GM23338 (cell line): Measurements from ENCODE around the gene CCDC186. TPM values are rescaled to one million over a fixed set of nuclear protein-coding genes. Genes with fewer than 3 reads are reported as not detected.

Source experiments
- ATAC-seq: fragments of 200-7000 bp; cut with Tn5 transposase; 3 replicates; pipeline ENCODE4 v1.9.1; 2020
- DNase-seq: peaks from one replicate; pipeline ENCODE4 v3.0.0-alpha.2; 2015; ENCODE audit warnings: low spot score
- H2AFZ ChIP-seq: fragments of 200-600 bp; sonication (generic); 2 replicates; pipeline ENCODE4 v1.8.0; 2016; ENCODE audit warnings: antibody characterized with exemption, mild to moderate bottlenecking, moderate library complexity
- H3F3A ChIP-seq: fragments of 200-600 bp; sonication (generic); replicated peaks from 2 replicates; pipeline ENCODE4 v1.8.0; 2017; ENCODE audit warnings: antibody characterized with exemption, mixed run types, low read depth
- H3K27ac ChIP-seq: fragments of 200-600 bp; sonication (generic); 2 replicates; pipeline ENCODE4 v1.6.1; 2016; ENCODE audit warnings: low read depth
- H3K27me3 ChIP-seq: fragments of 200-600 bp; sonication (generic); 2 replicates; pipeline ENCODE4 v1.8.0; 2016; ENCODE audit warnings: mild to moderate bottlenecking, mixed run types, moderate library complexity; ENCODE audit not compliant: insufficient read depth
- H3K36me3 ChIP-seq: fragments of 200-600 bp; sonication (generic); 2 replicates; pipeline ENCODE4 v1.8.0; 2016; ENCODE audit warnings: mild to moderate bottlenecking; ENCODE audit not compliant: insufficient read depth
- H3K4me1 ChIP-seq: fragments of 200-600 bp; sonication (generic); 2 replicates; pipeline ENCODE4 v1.8.0; 2016; ENCODE audit warnings: mild to moderate bottlenecking, moderate library complexity; ENCODE audit not compliant: insufficient read depth
- H3K4me2 ChIP-seq: fragments of 200-600 bp; sonication (generic); 2 replicates; pipeline ENCODE4 v1.7.1; 2017; ENCODE audit warnings: mixed run types
- H3K4me3 ChIP-seq: fragments of 200-600 bp; sonication (generic); 2 replicates; pipeline ENCODE4 v1.6.1; 2016; ENCODE audit warnings: mixed run types
- H3K79me2 ChIP-seq: fragments of 200-600 bp; sonication (generic); replicated peaks from 2 replicates; pipeline ENCODE4 v1.8.0; 2017; ENCODE audit warnings: mild to moderate bottlenecking; ENCODE audit not compliant: insufficient read depth
- H3K9me2 ChIP-seq: fragments of 200-600 bp; sonication (generic); 2 replicates; pipeline ENCODE4 v1.8.0; 2017; ENCODE audit not compliant: insufficient read depth
- H4K20me1 ChIP-seq: fragments of 200-600 bp; sonication (generic); replicated peaks from 2 replicates; pipeline ENCODE4 v1.8.0; 2017; ENCODE audit warnings: mild to moderate bottlenecking; ENCODE audit not compliant: insufficient read depth
- H3K27ac Mint-ChIP-seq: 2 replicates; pipeline ENCODE4 v1.8.0; 2020; ENCODE audit warnings: inconsistent platforms, mild to moderate bottlenecking, moderate library complexity, mixed read lengths
- H3K27me3 Mint-ChIP-seq: 3 replicates; pipeline ENCODE4 v1.8.0; 2022; ENCODE audit warnings: low read depth, mild to moderate bottlenecking, moderate library complexity, mixed read lengths, inconsistent platforms; ENCODE audit not compliant: insufficient read depth, poor library complexity
- H3K36me3 Mint-ChIP-seq: 3 replicates; pipeline ENCODE4 v1.8.0; 2021; ENCODE audit warnings: low read depth, mild to moderate bottlenecking, inconsistent platforms, moderate library complexity, mixed read lengths
- H3K4me1 Mint-ChIP-seq: 3 replicates; pipeline ENCODE4 v1.8.0; 2020; ENCODE audit warnings: mild to moderate bottlenecking, inconsistent platforms, mixed read lengths
- H3K4me3 Mint-ChIP-seq: 3 replicates; pipeline ENCODE4 v1.8.0; 2021; ENCODE audit warnings: moderate library complexity, mild to moderate bottlenecking, inconsistent platforms, mixed read lengths
- H3K9me3 Mint-ChIP-seq: 3 replicates; pipeline ENCODE4 v1.8.0; 2020; ENCODE audit warnings: moderate library complexity, mild to moderate bottlenecking, inconsistent platforms, mixed read lengths
- CREB1 ChIP-seq: fragments of 250-450 bp; sonication (Bioruptor Pico); IDR thresholded peaks from 2 replicates; pipeline ENCODE4 v1.5.0; 2020; ENCODE audit warnings: low read depth, mild to moderate bottlenecking, moderate library complexity
- EZH2phosphoT487 ChIP-seq: fragments of 200-600 bp; sonication (generic); IDR thresholded peaks from one replicate; pipeline ENCODE4 v1.8.1; 2018; ENCODE audit warnings: antibody characterized with exemption; ENCODE audit not compliant: unreplicated experiment
- JUNB ChIP-seq: IDR thresholded peaks from one replicate; pipeline ENCODE4 v1.6.1; 2016; ENCODE audit warnings: antibody characterized with exemption; ENCODE audit not compliant: unreplicated experiment
- NANOG ChIP-seq: IDR thresholded peaks from 2 replicates; pipeline ENCODE4 v1.6.1; 2016; ENCODE audit warnings: antibody characterized with exemption, borderline replicate concordance
- POLR2AphosphoS5 ChIP-seq: IDR thresholded peaks from 2 replicates; pipeline ENCODE4 v1.6.1; 2016; ENCODE audit warnings: antibody characterized with exemption, low read depth
- STAT1 ChIP-seq: IDR thresholded peaks from one replicate; pipeline ENCODE4 v1.6.1; 2016; ENCODE audit warnings: antibody characterized with exemption; ENCODE audit not compliant: unreplicated experiment
- ZNF114 ChIP-seq: fragments of 250-450 bp; sonication (Bioruptor Pico); IDR thresholded peaks from 2 replicates; pipeline ENCODE4 v1.5.0; 2020; ENCODE audit warnings: mild to moderate bottlenecking, moderate library complexity
- ZNF331 ChIP-seq: fragments of 250-450 bp; sonication (Bioruptor Pico); IDR thresholded peaks from 2 replicates; pipeline ENCODE4 v1.5.0; 2020; ENCODE audit warnings: low read depth, mild to moderate bottlenecking, moderate library complexity
- polyA plus RNA-seq: library from polyadenylated mRNA; unstranded; fragments of >200 nt; fragmentation: Nextera tagmentation; extraction: Ambion mirVana; gene quantifications from 2 replicates; pipeline ENCODE4 v1.2.1, GENCODE V29; 2016
- total RNA-seq: library from RNA; depleted of rRNA; stranded (reverse); fragments of >200 nt; shearing (Covaris generic); gene quantifications from 2 replicates; pipeline ENCODE4 v1.2.3, GENCODE V29; 2014
- TF ChIP-seq, protein P1 (sequence below), 2 experiments: fragments of 200-600 bp in 1 of 2; sonication (generic) in 1 of 2; conservative IDR thresholded peaks; 2 replicates each; pipeline versions ENCODE4 v1.5.1 to v1.6.1; 2016 to 2017; ENCODE audit warnings: antibody characterized with exemption in 2 of 2, low read depth in 2 of 2, mild to moderate bottlenecking in 2 of 2, moderate library complexity in 1 of 2

The CCDC186 gene
- total and polyA plus RNA-seq, 2 experiments from 2014 or later: 24.2 to 50.7 TPM

DNA sequence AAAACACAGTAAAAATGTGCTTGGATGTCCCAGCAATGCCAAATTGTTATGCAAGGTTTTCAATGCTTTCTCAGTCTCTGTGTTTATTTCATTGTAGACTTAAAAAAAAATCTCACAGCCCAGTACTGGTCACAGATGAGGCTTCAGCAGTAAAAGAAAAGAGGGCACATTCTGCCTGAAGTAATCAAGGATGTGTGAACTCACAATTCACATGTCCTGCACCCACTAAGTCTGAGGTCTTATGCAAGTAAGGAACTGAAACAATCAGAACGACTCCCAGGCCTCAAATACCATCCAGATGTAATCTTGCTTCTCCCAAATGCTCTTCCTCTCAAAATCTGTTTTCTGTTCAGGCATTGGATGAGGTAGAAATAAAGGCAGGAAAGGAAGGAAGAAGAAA is 96.7 kb downstream of the CCDC186 start (continued):
- no peak for TF ChIP-seq CREB1 (CRISPR knock-in tag)
- TF ChIP-seq POLR2AphosphoS5: no peak
- no peak for TF ChIP-seq EZH2phosphoT487
- no peak for TF ChIP-seq NANOG
- TF ChIP-seq, protein P1, sequence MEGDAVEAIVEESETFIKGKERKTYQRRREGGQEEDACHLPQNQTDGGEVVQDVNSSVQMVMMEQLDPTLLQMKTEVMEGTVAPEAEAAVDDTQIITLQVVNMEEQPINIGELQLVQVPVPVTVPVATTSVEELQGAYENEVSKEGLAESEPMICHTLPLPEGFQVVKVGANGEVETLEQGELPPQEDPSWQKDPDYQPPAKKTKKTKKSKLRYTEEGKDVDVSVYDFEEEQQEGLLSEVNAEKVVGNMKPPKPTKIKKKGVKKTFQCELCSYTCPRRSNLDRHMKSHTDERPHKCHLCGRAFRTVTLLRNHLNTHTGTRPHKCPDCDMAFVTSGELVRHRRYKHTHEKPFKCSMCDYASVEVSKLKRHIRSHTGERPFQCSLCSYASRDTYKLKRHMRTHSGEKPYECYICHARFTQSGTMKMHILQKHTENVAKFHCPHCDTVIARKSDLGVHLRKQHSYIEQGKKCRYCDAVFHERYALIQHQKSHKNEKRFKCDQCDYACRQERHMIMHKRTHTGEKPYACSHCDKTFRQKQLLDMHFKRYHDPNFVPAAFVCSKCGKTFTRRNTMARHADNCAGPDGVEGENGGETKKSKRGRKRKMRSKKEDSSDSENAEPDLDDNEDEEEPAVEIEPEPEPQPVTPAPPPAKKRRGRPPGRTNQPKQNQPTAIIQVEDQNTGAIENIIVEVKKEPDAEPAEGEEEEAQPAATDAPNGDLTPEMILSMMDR (conservative IDR thresholded peaks at IDR 0.05; ENCODE audit: low read depth in 2 of 2): no peak

DNA sequence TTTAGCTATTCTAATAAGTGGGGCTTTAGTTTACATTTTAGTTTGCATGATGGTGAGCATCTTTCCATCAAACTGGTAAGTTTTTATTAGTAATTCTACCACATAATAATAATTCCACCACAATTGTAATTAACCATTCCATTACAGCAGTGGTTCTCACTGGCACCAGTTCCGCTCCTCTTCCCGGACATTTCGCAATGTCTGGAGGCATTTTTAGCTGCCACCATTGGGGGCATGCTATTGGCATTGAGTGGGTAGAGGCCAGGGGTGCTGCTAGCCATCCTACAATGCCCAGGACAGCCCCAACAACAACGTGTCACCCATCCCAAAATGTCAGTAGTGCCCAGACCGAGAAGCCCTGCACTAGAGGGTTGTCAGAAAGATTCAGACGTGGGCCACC is 98.9 kb downstream of the CCDC186 start:
- Mint-ChIP-seq H3K36me3 (no peaks in the 10 kb centered on the region), H3K27me3 (peaks cover 3% of the 10 kb centered on the region), H3K27ac (no peak overlapping the region), H3K4me3 (no peak overlapping the region), H3K9me3 (no peaks in the 10 kb centered on the region), H3K4me1 (peaks cover 7% of the 10 kb centered on the region; the same call in 2 of the 3 replicates)
- no peak for TF ChIP-seq JUNB
- no peak for TF ChIP-seq STAT1
- no peak for TF ChIP-seq ZNF331 (CRISPR knock-in tag)
- no peak for TF ChIP-seq ZNF114 (CRISPR knock-in tag)
- DNase-seq (no peak), ATAC-seq (no peak)
- no peaks in the 10 kb centered on the region for H4K20me1 ChIP-seq
- no peaks in the 10 kb centered on the region for H3K79me2 ChIP-seq
- H3K4me3 ChIP-seq: no peak overlapping the region
- no peaks in the 10 kb centered on the region for H3K4me1 ChIP-seq
- H3K36me3 ChIP-seq: no peaks in the 10 kb centered on the region
- H3K9me2 ChIP-seq: no peaks in the 10 kb centered on the region
- H3K4me2 ChIP-seq: no peak overlapping the region
- no peak overlapping the region for H3K27ac ChIP-seq
- H3K27me3 ChIP-seq: no peaks in the 10 kb centered on the region
- no peaks in the 10 kb centered on the region for H3F3A ChIP-seq
- no peak overlapping the region for H2AFZ ChIP-seq

DNA sequence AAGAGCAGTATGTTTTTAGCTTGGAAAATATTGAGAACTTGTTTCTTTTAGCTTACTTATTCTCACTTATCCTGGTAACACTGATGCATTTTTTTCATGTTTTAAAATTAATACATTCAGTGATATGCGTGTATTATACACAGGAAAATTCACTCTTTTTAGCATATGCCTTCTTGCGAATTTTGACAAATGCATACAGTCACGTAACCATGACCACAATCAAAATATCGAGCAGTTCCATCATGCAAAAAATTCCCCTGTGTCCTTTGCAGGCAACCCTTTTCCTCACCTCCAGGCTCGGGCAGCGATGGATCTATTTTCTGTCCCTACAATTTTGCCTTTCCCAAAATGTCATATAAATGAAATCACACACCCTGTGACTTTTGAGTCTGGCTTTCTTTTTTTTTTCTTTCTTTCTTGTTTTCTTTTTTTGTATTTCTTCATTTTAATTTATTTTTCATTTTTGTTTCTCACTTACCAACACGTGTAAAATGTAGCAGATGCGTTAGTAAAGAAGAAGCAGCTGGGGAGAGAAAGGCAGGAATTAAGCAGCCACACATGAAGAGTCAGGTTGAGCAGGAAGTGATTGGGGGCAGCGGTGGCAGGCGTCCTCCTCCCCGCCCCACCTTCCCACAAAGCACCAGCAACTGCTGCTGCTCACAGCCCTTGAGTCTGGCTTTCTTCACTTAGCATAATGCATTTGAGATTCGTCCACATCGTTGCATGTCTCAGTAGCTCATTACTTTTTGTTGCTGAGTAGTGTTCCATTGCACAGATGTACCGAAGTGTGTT is 100.4 kb downstream of the CCDC186 start:
- no peaks in the 10 kb centered on the region for H3K4me1 ChIP-seq
- no peaks in the 10 kb centered on the region for H3K36me3 ChIP-seq
- no peaks in the 10 kb centered on the region for H4K20me1 ChIP-seq
- H3K4me3 Mint-ChIP-seq: no peak overlapping the region
- peaks cover 3% of the 10 kb centered on the region for H3K27me3 Mint-ChIP-seq
- H3K27ac ChIP-seq: no peak overlapping the region
- no peaks in the 10 kb centered on the region for H3K79me2 ChIP-seq
- H3K9me2 ChIP-seq: no peaks in the 10 kb centered on the region
- H3K4me2 ChIP-seq: no peak overlapping the region
- H2AFZ ChIP-seq: no peak overlapping the region
- no peak for ATAC-seq
- no peaks in the 10 kb centered on the region for H3K27me3 ChIP-seq
- no peak overlapping the region for H3K27ac Mint-ChIP-seq
- no peak overlapping the region for H3K4me3 ChIP-seq
- H3K9me3 Mint-ChIP-seq: no peaks in the 10 kb centered on the region
- TF ChIP-seq EZH2phosphoT487: no peak
- no peaks in the 10 kb centered on the region for H3K36me3 Mint-ChIP-seq
- peaks cover 7% of the 10 kb centered on the region; the same call in 2 of the 3 replicates for H3K4me1 Mint-ChIP-seq
- H3F3A ChIP-seq: no peaks in the 10 kb centered on the region
- DNase-seq: no peak
